ENCODE data around the gene GUCY1B1. TPM values are rescaled to one million over a fixed set of nuclear protein-coding genes. Genes with fewer than 3 reads are reported as not detected.

Gene GUCY1B1
- total and polyA plus RNA-seq, 9 of the 15 experiments (the other 6 are each of a cell fraction or from before 2014, with no cell fraction given) = not detected

DNA sequence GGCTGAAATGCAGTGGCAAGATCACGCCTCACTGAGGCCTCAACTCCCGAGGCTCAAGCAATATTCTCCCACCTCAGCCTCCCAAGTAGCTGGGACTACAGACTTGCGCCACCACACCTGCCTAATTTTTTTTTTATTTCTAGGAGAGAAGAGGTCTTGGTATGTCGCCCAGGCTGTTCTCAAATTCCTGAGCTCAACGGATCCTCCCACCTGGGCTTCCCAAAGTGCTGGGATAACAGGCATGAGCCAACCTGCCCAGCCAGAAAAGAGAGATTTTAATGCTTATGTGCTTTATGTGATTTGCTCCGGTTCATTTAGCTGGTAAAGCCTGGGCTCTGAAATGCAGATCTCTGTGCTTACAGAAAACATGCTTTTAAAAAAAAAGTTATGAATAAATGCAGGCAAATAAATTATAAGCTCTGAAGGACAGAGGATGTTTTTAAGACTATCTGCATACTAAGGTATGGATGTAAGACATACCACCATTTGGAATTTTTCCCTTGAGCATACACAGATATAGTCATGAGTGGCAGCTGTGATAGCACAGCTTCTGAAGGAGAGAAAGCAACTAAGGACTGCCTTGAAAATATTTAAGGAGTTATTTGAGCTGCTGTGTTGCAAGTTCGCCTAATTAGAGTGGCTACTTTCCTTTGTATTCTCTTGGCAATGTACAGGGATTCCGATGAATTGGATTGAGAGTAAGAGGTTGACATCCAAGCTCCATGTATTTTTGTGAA lies 13.8 kb downstream of the GUCY1B1 start:
- no peaks in the 10 kb centered on the region for H3K36me3 ChIP-seq (ENCODE audit: control insufficient read depth, insufficient read depth, low read length)
- H2AFZ ChIP-seq (ENCODE audit: low read depth, low read length) = no peak overlapping the region
- H3K4me2 ChIP-seq (ENCODE audit: insufficient read depth, low read length) = no peak overlapping the region
- in situ Hi-C loops (cut with MboI) (no loop called here), intact Hi-C loops (cut with micrococcal nuclease) (no loop called here)
- DNase-seq (ENCODE audit: extremely low read depth in 1 of 4, low spot score in 3 of 4) (no peak), FAIRE-seq (no peak), ATAC-seq (no peak)
- no peaks in the 10 kb centered on the region for H3K4me1 ChIP-seq (replicated peaks in 1 of 2; ENCODE audit: control insufficient read depth in 2 of 2, insufficient read depth in 2 of 2, low read length in 2 of 2)
- H3K9me1 ChIP-seq (ENCODE audit: control insufficient read depth, insufficient read depth, low read length) = no peaks in the 10 kb centered on the region
- no peaks in the 10 kb centered on the region for H3K79me2 ChIP-seq (ENCODE audit: control insufficient read depth, insufficient read depth, low read length)
- H3K27me3 ChIP-seq (ENCODE audit: control insufficient read depth in 2 of 2, insufficient read depth in 2 of 2, low read length in 2 of 2) = no peaks in the 10 kb centered on the region
- no peak overlapping the region for H3K9ac ChIP-seq (ENCODE audit: insufficient read depth in 1 of 2, low read depth in 2 of 2, low read length in 2 of 2)
- no peaks in the 10 kb centered on the region for H3K9me3 ChIP-seq (replicated peaks; ENCODE audit: control insufficient read depth, insufficient read depth, low read depth, low read length)
- no peaks in the 10 kb centered on the region for H4K20me1 ChIP-seq (replicated peaks; ENCODE audit: control insufficient read depth, insufficient read depth, low read length)
- no peak overlapping the region for H3K27ac ChIP-seq (ENCODE audit: extremely low read depth, low read depth, low read length)
- H3K4me3 ChIP-seq = no peak overlapping the region
- 0% methylated on average over 6 of the region's 8 CpGs for WGBS (ENCODE audit: insufficient coverage, low coverage, missing lambda C conversion rate)
- ChIA-PET POLR2A (interaction anchor here (0.5 kb wide), 1 partner anchor 164 kb away, joined by 3 read pairs; no protein-coding TSS in a partner anchor), CTCF (ENCODE audit: low intra/inter-chr PET ratio) (no interaction called here)
- BruUV-seq (replicated peaks) = no TSS peak
- no peak for TF ChIP-seq ADNP (tag; IDR thresholded peaks at IDR 0.05)
- no peak for TF ChIP-seq CTCFL (IDR thresholded peaks at IDR 0.05; ENCODE audit: borderline replicate concordance, insufficient read depth, low read depth, low read length, poor library complexity, severe bottlenecking)
- no peak for TF ChIP-seq SREBF1 (IDR thresholded peaks at IDR 0.05; ENCODE audit: borderline replicate concordance, low read depth, low read length)
- no peak for TF ChIP-seq PHB2 (IDR thresholded peaks at IDR 0.05; ENCODE audit: low read depth)
- TF ChIP-seq, protein P1, sequence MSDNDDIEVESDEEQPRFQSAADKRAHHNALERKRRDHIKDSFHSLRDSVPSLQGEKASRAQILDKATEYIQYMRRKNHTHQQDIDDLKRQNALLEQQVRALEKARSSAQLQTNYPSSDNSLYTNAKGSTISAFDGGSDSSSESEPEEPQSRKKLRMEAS (CRISPR knock-in tag; IDR thresholded peaks at IDR 0.05) = no peak
- no peak for TF ChIP-seq TBP (optimal IDR thresholded peaks at IDR 0.05; ENCODE audit: low read depth, low read length)
- TF ChIP-seq AFF1 (IDR thresholded peaks at IDR 0.05; ENCODE audit: low read depth in 1 of 2, partially characterized antibody in 2 of 2) = no peak
- no peak for TF ChIP-seq TFAM (CRISPR knock-in tag; conservative IDR thresholded peaks at IDR 0.05)
- no peak for TF ChIP-seq SIRT6 (IDR thresholded peaks at IDR 0.05; ENCODE audit: low read depth, low read length)
- TF ChIP-seq PTRF (tag; IDR thresholded peaks at IDR 0.05) = no peak
- TF ChIP-seq FOXA3 (CRISPR knock-in tag; conservative IDR thresholded peaks at IDR 0.05 in 1 of 2, IDR thresholded peaks at IDR 0.05 in 1 of 2) = no peak
